Measurements from ENCODE around the gene MAN2A2.
"Not testable (repeated sequence)": the region's sequence is repeated elsewhere in the genome, so short reads cannot be mapped to it uniquely, and the experiment has no call there.

The MAN2A2 gene

GRCh38 chr15:90883976-90884718 lies 19.0 kb upstream of the MAN2A2 start, which contains the start of gene FES:
Gene FES (plus strand): TSS chr15:90884504. CDS start chr15:90885046, 542 bp downstream.
- DNase-seq (ENCODE audit: low read depth in 2 of 2) = no peak

GRCh38 chr15:90884719-90885431 lies 18.2 kb upstream of the MAN2A2 start:
- no peak for DNase-seq (ENCODE audit: low read depth in 2 of 2)

- peak; percentile 59 to 68 for DNase-seq (ENCODE audit: low read depth in 2 of 2)
Measured at GRCh38 chr15:90885432-90886290, 17.4 kb upstream of the MAN2A2 start.

- no peak for DNase-seq (ENCODE audit: low read depth in 2 of 2)
Measured at GRCh38 chr15:90886291-90886614, 16.8 kb upstream of the MAN2A2 start.

- no peak for DNase-seq (ENCODE audit: low read depth in 2 of 2)
Measured at GRCh38 chr15:90887037-90887481, 16.0 kb upstream of the MAN2A2 start.

GRCh38 chr15:90889313-90889730 lies 13.8 kb upstream of the MAN2A2 start:
- DNase-seq (ENCODE audit: low read depth in 2 of 2) = no peak

- DNase-seq (ENCODE audit: low read depth in 2 of 2) = no peak
Measured at GRCh38 chr15:90889736-90890456, 13.2 kb upstream of the MAN2A2 start.

GRCh38 chr15:90890839-90891238 lies 12.3 kb upstream of the MAN2A2 start:
- DNase-seq (ENCODE audit: low read depth in 2 of 2) = no peak

- no peak for DNase-seq (ENCODE audit: low read depth in 2 of 2)
Measured at GRCh38 chr15:90891346-90891949, 11.7 kb upstream of the MAN2A2 start.

GRCh38 chr15:90892023-90892422 lies 11.1 kb upstream of the MAN2A2 start:
- no peak for DNase-seq (ENCODE audit: low read depth in 2 of 2)

- DNase-seq (ENCODE audit: low read depth in 2 of 2) = no peak
Measured at GRCh38 chr15:90892498-90893174, 10.5 kb upstream of the MAN2A2 start.

- no peak for DNase-seq (ENCODE audit: low read depth in 2 of 2)
Measured at GRCh38 chr15:90893175-90894090, 9.7 kb upstream of the MAN2A2 start.

GRCh38 chr15:90895571-90896117 lies 7.5 kb upstream of the MAN2A2 start:
- DNase-seq (ENCODE audit: low read depth in 2 of 2) = no peak

- DNase-seq (ENCODE audit: low read depth in 2 of 2) = not testable (repeated sequence)
Measured at GRCh38 chr15:90897131-90897655, 5.9 kb upstream of the MAN2A2 start.

GRCh38 chr15:90901175-90902039 lies 1.7 kb upstream of the MAN2A2 start:
- DNase-seq (ENCODE audit: low read depth in 2 of 2) = no peak

- DNase-seq (ENCODE audit: low read depth in 2 of 2) = peak; percentile 34 to 41
Measured at GRCh38 chr15:90902040-90902839, 862 bp upstream of the MAN2A2 start.
